Mucosa of descending colon (tissue), 3 donors: ENCODE results near the gene RIPOR3. TPM values are rescaled to one million over a fixed set of nuclear protein-coding genes. Genes with fewer than 3 reads are reported as not detected.

Source experiments
- ATAC-seq: fragments of 200-7000 bp; cut with Tn5 transposase; one replicate; pipeline ENCODE4 v1.9.1; 2020; ENCODE audit warnings: mild to moderate bottlenecking, moderate library complexity
- DNase-seq, 3 donors: peaks; one replicate each; pipeline ENCODE4 v3.0.0-alpha.2; 2020
- H3K36me3 ChIP-seq: fragments of 200-600 bp; one replicate; pipeline ENCODE4 v1.8.0; 2021; ENCODE audit warnings: low read depth, mild to moderate bottlenecking
- H3K4me1 ChIP-seq: fragments of 200-600 bp; one replicate; pipeline ENCODE4 v1.8.0; 2021; ENCODE audit warnings: low read depth, mild to moderate bottlenecking
- H3K4me3 ChIP-seq: fragments of 200-600 bp; one replicate; pipeline ENCODE4 v1.8.0; 2021; ENCODE audit warnings: mild to moderate bottlenecking
- H3K9me3 ChIP-seq: fragments of 200-600 bp; one replicate; pipeline ENCODE4 v1.8.0; 2021; ENCODE audit warnings: mild to moderate bottlenecking
- intact Hi-C, 2 donors: fragments of 100-400 bp; cut with DNase I in 1 of 2; cut with micrococcal nuclease in 1 of 2; formaldehyde crosslinking; loops; one replicate each; pipeline versions ENCODE4 v1.11.0 to v1.11.1; 2022; cut with DNase I, micrococcal nuclease
- total RNA-seq, 3 donors: library from RNA; stranded (reverse); fragmentation: NEBNext Ultra II Directional in 2 of 3; extraction: Animal tissue kit (Norgen Biotek cat#: 25700) in 2 of 3; gene quantifications; one replicate each; pipeline versions ENCODE4 v1.2.1 to v1.2.4, GENCODE V29; 2021 to 2023
- TF ChIP-seq, protein P1 (sequence below): fragments of 200-600 bp; IDR thresholded peaks from one replicate; pipeline ENCODE4 v1.8.0; 2022; ENCODE audit warnings: antibody characterized with exemption, mild to moderate bottlenecking
- donor health status: DM: no; HTN: no; CAD: no; lungs with moderate emphysema.
- donor health status: DM: no; HTN: no; CAD: no.
- donor health status: DM: no; HTN: yes; CAD: no.

RIPOR3 gene
- total RNA-seq, 3 donors from 2014 or later, result 2.2 to 13.4 (median 5.8) TPM

DNA sequence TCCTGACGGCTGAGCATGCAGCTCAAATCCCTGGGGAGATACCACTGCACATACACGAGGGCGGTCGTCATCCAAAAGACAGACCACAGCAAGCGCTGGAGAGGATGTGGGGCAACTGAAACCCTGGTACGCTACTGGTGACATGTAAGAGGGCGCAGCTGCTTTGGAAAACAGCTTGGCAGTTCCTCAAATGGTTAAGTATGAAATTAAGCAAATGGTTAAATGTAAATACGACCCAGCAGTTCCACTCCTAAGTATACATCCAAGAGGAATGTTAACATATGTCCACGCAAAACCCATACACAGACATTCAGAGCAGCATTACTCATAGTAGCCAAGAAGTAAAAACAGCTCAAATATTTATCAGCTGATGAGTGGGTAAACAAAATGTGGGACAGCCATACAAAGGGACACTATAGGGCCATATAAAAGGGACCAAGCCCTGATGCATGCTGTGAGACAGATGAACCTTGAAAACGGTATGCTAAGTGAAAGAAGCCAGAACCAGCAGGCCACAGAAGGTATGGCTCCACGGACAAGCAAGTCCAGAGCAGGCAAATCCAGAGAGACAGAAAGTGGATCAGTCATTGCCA, 38.5 kb downstream of the RIPOR3 start:
- no peak for DNase-seq
- intact Hi-C loops, result no loop called here
- H3K36me3 ChIP-seq, result no peaks in the 10 kb centered on the region
- H3K4me1 ChIP-seq, result no peaks in the 10 kb centered on the region
- no peak for ATAC-seq
- TF ChIP-seq, protein P1, sequence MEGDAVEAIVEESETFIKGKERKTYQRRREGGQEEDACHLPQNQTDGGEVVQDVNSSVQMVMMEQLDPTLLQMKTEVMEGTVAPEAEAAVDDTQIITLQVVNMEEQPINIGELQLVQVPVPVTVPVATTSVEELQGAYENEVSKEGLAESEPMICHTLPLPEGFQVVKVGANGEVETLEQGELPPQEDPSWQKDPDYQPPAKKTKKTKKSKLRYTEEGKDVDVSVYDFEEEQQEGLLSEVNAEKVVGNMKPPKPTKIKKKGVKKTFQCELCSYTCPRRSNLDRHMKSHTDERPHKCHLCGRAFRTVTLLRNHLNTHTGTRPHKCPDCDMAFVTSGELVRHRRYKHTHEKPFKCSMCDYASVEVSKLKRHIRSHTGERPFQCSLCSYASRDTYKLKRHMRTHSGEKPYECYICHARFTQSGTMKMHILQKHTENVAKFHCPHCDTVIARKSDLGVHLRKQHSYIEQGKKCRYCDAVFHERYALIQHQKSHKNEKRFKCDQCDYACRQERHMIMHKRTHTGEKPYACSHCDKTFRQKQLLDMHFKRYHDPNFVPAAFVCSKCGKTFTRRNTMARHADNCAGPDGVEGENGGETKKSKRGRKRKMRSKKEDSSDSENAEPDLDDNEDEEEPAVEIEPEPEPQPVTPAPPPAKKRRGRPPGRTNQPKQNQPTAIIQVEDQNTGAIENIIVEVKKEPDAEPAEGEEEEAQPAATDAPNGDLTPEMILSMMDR, result no peak
- H3K9me3 ChIP-seq, result no peaks in the 10 kb centered on the region
- H3K4me3 ChIP-seq, result no peak overlapping the region

DNA sequence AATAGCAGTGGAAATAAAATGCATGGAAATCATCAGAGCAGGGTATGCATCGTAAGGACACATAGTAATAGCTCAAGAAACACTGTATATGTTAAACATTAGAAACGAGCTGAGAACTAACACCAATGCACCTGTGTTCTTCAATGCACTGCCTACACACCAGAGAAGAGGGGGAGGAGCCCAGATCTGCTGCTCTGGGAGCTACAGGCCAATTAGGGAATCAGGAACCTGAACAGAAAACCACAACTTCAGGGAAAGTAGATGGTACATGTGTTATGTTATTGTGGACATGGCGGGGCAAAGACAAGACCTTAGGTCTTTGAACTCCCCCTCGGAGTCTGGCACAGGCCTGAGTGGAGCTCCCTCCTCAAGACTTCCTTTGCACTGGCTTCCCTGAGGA, 39.7 kb downstream of the RIPOR3 start:
- no peak for DNase-seq
- Histone ChIP-seq H3K4me1 (no peaks in the 10 kb centered on the region), H3K4me3 (no peak overlapping the region), H3K36me3 (no peaks in the 10 kb centered on the region), H3K9me3 (no peaks in the 10 kb centered on the region)
- ATAC-seq, result no peak
- intact Hi-C loops, result no loop called here
- TF ChIP-seq, protein P1, result no peak

DNA sequence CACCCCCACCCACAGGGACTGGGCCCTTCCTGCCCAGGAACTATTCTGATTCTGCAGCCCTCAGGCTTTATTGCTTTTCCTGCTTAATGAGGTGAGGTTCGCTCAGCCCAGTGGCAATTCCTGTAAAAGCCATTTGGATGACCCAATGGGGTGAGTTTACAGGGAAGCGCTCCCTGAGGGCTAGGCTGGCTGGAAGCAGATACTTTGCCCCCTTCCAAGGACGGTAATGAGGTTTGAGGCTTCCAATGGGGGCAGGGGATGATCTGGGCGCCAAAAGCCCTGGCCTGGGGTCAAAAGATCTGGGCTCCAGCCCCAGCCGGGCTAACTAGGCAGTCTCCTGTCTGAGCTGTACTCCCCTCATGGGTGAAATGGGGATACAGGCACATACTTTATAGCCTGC, 41.8 kb downstream of the RIPOR3 start:
- ATAC-seq (no peak), DNase-seq (no peak)
- intact Hi-C loops, result no loop called here
- Histone ChIP-seq H3K36me3 (no peaks in the 10 kb centered on the region), H3K4me3 (no peak overlapping the region), H3K9me3 (no peaks in the 10 kb centered on the region), H3K4me1 (peaks cover 6% of the 10 kb centered on the region)
- TF ChIP-seq, protein P1, result no peak

DNA sequence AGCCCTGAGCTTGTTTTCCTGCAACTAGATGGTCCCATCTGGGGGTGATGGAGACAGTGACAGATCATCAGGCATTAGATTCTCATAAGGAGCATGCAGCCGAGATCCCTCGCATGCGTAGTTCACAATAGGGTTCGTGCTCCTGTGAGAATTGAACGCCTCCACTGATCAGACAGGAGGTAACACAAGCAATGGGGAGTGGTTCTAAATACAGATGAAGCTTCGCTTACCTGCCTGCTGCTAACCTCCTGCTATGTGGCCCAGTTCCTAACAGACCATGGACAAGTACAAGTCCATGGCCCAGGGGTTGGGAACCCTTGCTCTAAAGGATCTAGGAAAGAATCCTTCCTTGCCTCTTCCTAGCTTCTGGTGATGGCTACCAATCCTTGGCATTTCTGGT, 42.7 kb downstream of the RIPOR3 start:
- no peak for DNase-seq
- Histone ChIP-seq H3K9me3 (no peaks in the 10 kb centered on the region), H3K4me1 (peaks cover 6% of the 10 kb centered on the region), H3K4me3 (no peak overlapping the region), H3K36me3 (no peaks in the 10 kb centered on the region)
- intact Hi-C loops, result no loop called here
- no peak for ATAC-seq
- TF ChIP-seq, protein P1, result no peak

DNA sequence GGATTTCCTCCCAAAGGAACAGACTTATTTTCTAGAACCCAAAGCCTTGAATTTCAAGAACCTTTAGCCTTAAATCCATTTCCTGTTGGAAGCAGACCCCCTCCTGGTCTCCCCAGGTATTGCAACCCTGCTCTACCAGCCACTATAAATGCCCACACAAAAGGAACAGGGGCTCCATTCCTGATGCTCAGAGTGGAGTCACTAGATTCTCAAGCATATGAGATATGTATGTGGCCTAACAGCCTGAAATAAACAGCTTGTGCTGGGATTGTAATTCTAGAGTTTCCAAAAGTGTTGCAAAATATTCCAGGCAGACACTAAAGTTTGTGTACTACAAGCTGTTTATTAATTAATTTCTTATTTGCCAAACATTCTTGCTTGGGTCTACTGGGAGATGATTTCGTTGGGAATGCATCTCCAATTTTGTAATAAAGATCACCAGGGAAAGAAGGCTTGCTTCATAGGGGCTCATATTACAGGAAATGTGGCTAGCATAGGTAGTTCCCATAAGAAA, 44.8 kb downstream of the RIPOR3 start:
- intact Hi-C loops, result no loop called here
- DNase-seq (no peak), ATAC-seq (no peak)
- H3K4me1 ChIP-seq, result peaks cover 6% of the 10 kb centered on the region
- TF ChIP-seq, protein P1, result no peak
- no peaks in the 10 kb centered on the region for H3K36me3 ChIP-seq
- no peak overlapping the region for H3K4me3 ChIP-seq
- no peaks in the 10 kb centered on the region for H3K9me3 ChIP-seq
